ENCODE data around the gene DUSP15. TPM values are rescaled to one million over a fixed set of nuclear protein-coding genes. Genes with fewer than 3 reads are reported as not detected.
A peak's percentile ranks its signal among the peaks of the same experiment; 100 is the strongest.
"Not testable (repeated sequence)": the region's sequence is repeated elsewhere in the genome, so short reads cannot be mapped to it uniquely, and the experiment has no call there.

Gene DUSP15
- total RNA-seq, result 1 to 10 TPM in 1 of 4 donors, under 1 TPM in 2, not detected in 1; 0.84 to 3.7 (median 0.96) TPM

DNA sequence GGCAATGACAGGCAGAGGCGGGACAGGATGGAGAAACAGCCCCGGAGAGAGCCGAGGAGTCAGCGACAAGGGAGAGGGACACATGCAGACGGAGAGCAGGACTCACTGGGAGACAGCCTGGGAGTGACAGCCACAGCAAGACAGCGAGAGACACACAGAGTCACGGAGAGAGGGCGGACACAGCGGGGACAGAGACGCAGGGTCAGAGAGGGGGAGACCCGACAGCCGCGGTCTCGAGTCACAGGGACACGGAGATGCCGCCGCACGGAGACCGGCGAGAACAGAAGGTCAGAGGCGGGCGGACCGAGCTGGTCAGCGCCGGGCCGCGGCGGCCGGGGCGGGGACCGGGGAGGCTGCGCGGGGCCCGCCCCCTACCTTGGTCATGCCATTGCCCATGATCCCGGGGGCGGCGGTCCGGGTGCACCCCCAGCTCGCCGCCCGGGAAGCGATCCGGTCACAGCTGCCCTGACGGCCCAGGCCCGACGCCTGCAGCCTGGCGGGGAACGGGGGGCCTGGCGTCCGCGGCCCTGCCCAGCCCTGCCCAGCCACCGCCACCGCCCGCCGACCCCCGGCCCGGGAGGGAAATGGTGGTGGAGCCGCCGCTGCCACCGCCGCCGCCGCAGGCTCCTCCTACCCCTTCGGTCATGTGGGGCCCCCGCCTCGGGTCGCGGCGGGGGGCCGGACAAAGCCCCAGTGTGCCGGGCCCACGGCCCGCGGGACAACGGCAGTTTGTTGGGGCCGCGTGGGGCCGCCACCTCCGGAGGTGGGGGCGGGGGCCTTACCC lies at the start of gene DUSP15, which contains the start of gene TTLL9:
Gene DUSP15 (minus strand): TSS at position 586 of the 784 bp plus-strand sequence. CDS start 190 bp downstream, at position 396.
Gene TTLL9 (plus strand): TSS at position 693 of the 784 bp plus-strand sequence. CDS start 493 bp downstream, outside the sequence.
- TF ChIP-seq, protein P1, sequence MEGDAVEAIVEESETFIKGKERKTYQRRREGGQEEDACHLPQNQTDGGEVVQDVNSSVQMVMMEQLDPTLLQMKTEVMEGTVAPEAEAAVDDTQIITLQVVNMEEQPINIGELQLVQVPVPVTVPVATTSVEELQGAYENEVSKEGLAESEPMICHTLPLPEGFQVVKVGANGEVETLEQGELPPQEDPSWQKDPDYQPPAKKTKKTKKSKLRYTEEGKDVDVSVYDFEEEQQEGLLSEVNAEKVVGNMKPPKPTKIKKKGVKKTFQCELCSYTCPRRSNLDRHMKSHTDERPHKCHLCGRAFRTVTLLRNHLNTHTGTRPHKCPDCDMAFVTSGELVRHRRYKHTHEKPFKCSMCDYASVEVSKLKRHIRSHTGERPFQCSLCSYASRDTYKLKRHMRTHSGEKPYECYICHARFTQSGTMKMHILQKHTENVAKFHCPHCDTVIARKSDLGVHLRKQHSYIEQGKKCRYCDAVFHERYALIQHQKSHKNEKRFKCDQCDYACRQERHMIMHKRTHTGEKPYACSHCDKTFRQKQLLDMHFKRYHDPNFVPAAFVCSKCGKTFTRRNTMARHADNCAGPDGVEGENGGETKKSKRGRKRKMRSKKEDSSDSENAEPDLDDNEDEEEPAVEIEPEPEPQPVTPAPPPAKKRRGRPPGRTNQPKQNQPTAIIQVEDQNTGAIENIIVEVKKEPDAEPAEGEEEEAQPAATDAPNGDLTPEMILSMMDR (IDR thresholded peaks at IDR 0.05), result no peak
- DNase-seq (ENCODE audit: low spot score), result no peak
- ATAC-seq (ENCODE audit: low FRiP score), result peak; percentile 89

GRCh38 chr20:31919410-31920155 lies 49.3 kb upstream of the DUSP15 start:
- DNase-seq (ENCODE audit: low spot score), result no peak
- ATAC-seq (ENCODE audit: low FRiP score), result no peak
- TF ChIP-seq, protein P1 (IDR thresholded peaks at IDR 0.05), result no peak

GRCh38 chr20:31918466-31919105 lies 48.3 kb upstream of the DUSP15 start:
- TF ChIP-seq, protein P1 (IDR thresholded peaks at IDR 0.05), result no peak
- DNase-seq (ENCODE audit: low spot score) (no peak), ATAC-seq (ENCODE audit: low FRiP score) (no peak)

DNA sequence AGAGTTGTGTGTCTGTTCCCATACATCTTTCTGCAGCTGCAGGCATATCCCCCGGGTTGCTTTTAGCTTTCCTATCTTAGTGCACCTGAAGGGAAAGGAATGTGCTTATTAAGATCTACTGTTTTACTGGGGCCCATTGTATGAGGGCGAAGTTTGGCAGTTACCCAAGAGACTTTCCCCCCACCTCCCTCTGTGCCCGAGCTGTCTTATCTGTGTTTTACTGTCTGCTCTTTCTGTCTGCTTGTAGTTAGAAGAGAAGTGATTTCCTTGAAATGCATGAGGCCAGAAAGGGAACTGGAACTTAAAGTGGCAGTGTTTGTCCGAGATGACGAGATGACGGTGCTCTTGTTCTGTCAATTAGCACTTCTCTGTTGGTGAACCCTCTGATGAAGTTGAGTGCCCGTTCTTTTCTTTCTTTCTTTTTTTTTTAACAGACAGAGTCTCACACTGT lies 47.7 kb upstream of the DUSP15 start:
- ATAC-seq (ENCODE audit: low FRiP score), result not testable (repeated sequence)

GRCh38 chr20:31916708-31917107 lies 46.4 kb upstream of the DUSP15 start:
- TF ChIP-seq, protein P1 (IDR thresholded peaks at IDR 0.05), result no peak
- no peak for DNase-seq (ENCODE audit: low spot score)
- no peak for ATAC-seq (ENCODE audit: low FRiP score)

More for the DNA sequence above, 47.7 kb upstream of the DUSP15 start:
- DNase-seq (ENCODE audit: low spot score), result not testable (repeated sequence)

GRCh38 chr20:31915491-31916280 lies 45.4 kb upstream of the DUSP15 start:
- DNase-seq (ENCODE audit: low spot score) (no peak), ATAC-seq (ENCODE audit: low FRiP score) (no peak)
- TF ChIP-seq, protein P1 (IDR thresholded peaks at IDR 0.05), result no peak
